KOPT-K1 (cell line): ENCODE measurements around the gene YJEFN3.

Experiments used
- H3K27ac ChIP-seq: fragments of 200-600 bp; sonication (generic); 2 replicates; pipeline ENCODE4 v1.5.1; 2016; ENCODE audit warnings: antibody characterized with exemption, mild to moderate bottlenecking, low read depth, low read length; ENCODE audit not compliant: poor library complexity, severe bottlenecking
- H3K36me3 ChIP-seq: fragments of 200-600 bp; sonication (generic); 2 replicates; pipeline ENCODE4 v1.5.1; 2017; ENCODE audit warnings: antibody characterized with exemption, mild to moderate bottlenecking, low read length, moderate library complexity; ENCODE audit not compliant: insufficient read depth
- H3K9me3 ChIP-seq: fragments of 200-600 bp; sonication (generic); 2 replicates; pipeline ENCODE4 v1.5.1; 2017; ENCODE audit warnings: antibody characterized with exemption, low read length, mild to moderate bottlenecking; ENCODE audit not compliant: insufficient read depth, poor library complexity, severe bottlenecking

Gene YJEFN3

DNA sequence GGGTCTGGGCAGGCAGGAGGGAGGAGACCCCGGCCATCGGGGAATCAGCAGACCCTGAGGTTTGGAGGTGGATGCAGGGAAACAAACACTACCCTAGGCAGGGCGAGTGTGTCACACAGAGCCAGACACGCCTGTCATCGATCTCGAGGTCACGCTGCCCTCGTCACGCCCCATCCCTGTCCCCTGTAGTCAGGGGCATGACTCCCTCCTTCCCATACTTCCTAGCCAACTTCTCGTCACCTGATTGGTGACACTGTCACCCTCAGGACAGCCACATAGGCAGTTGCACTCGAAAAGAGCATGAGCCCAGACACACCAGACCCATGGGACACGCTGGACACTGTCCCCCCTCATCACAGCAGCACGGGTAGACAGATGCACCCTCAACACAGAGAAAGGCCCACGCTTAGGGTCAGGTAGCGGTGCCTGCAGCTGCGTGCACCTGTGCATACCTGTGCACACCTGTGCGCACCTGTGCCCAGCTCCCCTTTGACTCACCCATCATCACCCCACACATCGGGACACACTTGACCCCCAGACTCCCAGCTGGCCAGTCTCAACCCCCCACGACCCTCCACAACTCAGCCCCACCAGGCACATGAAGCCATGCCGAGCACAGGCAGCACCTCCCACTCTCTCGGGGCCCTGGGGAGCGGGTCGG, 21.2 kb downstream of the YJEFN3 start:
- Histone ChIP-seq H3K36me3 (no peaks in the 10 kb centered on the region), H3K9me3 (no peaks in the 10 kb centered on the region), H3K27ac (no peak overlapping the region)

DNA sequence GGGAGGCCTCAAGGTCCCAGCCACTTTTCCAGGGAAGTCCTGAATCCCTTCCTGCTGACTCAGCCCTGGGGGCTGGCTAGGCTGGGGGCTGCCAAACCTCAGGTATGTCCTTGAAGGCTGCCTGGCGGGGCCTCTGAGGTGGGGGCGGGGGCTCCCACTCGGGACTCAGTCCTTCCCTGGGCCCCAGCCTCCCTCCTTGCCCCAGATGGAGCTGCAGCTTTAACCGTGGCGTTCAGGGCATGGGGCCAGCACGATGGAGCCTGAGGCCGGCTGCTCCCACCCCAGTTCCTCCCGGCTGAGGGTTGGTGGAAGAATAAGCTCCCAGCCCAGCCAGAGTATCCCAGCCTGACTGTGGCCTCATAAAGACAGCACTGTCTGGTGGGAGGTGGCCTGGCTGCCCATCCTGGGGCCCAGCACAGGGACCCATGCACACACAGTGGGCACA, 21.8 kb downstream of the YJEFN3 start:
- no peaks in the 10 kb centered on the region for H3K36me3 ChIP-seq
- no peak overlapping the region for H3K27ac ChIP-seq
- H3K9me3 ChIP-seq, result no peaks in the 10 kb centered on the region

DNA sequence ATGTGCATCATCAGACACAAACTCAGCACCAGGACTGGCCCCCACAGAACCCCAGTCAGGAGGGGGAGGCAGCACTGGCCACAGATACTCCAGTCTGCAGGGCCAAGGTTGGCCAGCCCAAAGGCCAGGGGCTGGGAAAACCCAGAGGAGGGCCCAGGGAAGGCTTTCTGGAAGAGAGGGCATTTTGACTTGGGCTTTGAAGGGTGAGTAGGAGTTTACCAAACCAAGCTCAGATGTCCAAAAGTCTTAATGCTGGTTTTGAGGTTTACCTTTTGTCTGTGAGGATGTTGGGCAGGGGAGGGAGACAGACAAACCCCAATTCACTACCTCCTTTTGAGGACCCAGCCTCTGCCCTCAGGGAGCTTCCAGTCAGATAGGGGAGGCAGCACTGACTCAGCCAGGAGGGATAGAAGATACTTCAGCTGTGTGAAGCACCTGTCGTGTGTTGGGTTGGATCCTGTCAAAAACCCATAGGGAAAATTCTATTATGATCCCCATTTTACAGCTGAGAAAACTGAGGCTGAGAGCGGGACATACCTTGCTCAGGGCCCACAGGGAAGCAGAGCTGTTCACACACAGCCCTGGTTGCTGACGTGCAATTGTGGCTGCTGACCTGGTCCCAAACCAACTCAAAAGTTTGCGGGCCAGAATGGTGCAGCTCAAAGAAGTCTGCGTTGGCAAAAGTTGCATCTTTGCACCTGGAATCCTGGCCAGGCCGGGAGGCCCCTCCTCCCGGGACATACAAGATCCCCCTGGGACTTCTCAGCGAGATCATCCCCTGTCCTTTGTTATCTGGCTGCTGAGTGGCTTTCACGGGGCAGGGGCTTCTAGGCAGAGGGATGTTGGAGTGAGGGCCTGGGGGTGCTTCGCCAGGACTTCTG, 22.5 kb downstream of the YJEFN3 start:
- no peaks in the 10 kb centered on the region for H3K9me3 ChIP-seq
- no peak overlapping the region for H3K27ac ChIP-seq
- H3K36me3 ChIP-seq, result no peaks in the 10 kb centered on the region

DNA sequence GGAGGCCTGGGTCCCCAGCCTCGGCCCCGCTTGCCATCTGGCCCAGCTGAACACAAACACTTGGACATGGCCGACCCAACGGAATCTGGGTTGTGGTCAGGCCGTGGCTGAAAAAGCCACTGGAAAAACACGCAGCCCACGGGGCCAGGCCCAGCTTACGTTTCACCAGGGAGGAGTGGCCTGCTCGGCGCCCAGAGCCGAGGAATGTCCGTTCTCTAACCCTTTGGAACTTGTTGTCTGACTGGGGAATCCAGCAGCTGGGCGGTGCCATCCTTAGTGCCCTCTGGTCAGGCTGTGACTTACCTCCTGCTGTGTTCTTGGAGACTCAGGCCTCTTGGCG, 23.1 kb downstream of the YJEFN3 start:
- no peak overlapping the region for H3K27ac ChIP-seq
- no peaks in the 10 kb centered on the region for H3K36me3 ChIP-seq

DNA sequence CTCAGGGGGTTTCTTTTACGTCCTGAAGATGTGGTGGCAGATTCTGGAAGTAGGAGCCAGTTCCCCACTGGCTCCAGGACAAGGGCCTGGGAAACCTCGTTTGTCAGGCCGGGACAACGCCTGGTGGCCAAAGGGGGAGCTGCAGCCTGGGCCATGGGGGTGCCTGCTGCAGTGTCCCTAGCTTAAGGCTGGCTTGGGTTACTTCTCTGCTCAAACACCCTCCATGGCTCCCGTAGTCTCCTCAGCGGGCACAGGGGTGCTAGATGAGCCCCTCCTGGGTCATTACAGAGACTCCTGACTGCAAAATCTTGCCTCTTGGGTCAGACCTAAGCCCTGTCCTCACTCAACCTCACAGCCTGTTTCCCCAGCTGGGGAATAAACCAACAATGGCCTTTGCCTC, 24.1 kb downstream of the YJEFN3 start:
- no peaks in the 10 kb centered on the region for H3K9me3 ChIP-seq
- no peak overlapping the region for H3K27ac ChIP-seq
- no peaks in the 10 kb centered on the region for H3K36me3 ChIP-seq

More for the DNA sequence above, 23.1 kb downstream of the YJEFN3 start:
- H3K9me3 ChIP-seq, result no peaks in the 10 kb centered on the region

DNA sequence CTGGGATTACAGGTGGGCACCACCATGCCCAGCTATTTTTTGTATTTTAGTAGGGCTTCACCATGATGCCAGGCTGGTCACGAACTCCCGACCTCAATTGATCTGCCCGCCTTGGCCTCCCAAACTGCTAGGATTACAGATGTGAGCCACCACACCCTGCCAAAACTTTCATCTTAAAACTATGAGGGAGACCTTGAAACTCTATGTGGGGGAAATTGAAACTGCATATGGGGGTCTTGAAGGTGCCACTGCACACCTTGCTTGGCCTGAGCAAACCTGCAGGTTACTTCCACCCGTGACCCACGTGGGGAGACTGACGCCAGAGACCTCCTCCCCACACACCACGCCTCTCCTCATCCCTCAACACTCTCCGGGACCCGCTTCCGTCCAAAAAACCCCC, 25.0 kb downstream of the YJEFN3 start:
- Histone ChIP-seq H3K36me3 (no peaks in the 10 kb centered on the region), H3K27ac (no peak overlapping the region), H3K9me3 (no peaks in the 10 kb centered on the region)

DNA sequence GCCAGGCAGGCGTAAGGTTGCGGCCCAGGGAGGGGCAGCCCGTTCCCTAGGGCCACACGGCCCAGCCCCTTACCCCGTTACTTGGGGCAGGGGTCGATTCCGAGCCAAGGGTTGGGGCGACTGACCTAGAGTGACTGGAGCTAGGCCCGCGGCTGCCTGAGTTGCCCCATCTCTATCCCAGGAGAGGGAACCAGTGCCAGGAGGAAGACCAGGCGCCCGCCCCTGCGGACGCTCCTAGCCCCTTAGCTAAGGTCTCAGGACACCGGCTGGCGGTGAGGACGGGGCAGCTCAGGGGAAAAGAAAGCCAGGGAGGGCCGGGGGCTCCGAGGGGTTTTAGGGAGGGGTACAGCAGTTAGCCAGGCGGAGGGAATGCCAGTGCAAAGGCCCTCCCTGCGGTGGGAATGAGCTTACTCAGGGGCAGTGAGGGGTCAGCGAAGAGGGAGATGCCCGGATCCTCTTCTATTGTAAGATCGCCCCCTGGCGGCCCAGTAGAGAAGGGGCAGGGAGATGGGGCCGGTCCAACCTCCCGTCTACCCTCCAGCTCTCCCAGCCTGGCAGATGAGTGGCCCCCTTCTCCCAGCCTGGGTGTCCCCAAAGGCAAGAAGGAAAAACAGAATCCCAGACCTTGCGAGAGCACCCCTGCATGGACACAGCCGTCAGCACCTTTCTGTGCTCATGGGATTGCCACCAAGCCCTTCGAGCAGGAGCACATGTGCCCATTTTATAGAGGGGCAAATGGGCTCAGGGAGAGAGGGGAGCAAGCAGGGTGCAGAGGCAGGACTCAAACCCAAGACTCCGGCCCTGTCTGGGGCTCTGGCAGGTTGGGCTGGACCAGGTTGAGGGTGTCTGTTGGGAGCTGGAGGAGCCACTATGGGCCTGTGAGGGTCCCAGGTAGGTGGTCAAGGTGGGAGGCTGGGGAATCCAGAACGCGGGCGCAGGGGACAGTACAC, 25.6 kb downstream of the YJEFN3 start:
- no peaks in the 10 kb centered on the region for H3K36me3 ChIP-seq
- H3K27ac ChIP-seq, result no peak overlapping the region
- no peaks in the 10 kb centered on the region for H3K9me3 ChIP-seq

DNA sequence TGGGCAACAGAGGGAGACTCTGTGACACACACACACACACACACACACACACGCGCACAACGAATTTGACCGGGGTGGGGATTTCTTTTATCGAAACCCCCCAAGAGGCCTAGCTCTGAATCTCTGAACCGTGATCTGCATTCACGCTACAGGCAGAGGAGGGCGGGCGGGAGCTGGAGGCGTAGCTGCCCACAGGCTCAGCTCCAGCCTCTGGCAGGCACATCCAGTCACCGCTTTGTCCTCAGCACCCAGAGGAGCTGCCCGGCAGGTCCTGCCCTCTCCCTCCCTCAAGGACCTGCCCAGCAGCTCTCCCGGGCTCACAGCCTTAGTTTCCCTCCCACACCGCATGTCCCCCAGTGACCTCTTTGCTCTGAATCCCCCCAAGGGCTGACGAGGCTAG, 29.3 kb downstream of the YJEFN3 start:
- no peak overlapping the region for H3K27ac ChIP-seq

DNA sequence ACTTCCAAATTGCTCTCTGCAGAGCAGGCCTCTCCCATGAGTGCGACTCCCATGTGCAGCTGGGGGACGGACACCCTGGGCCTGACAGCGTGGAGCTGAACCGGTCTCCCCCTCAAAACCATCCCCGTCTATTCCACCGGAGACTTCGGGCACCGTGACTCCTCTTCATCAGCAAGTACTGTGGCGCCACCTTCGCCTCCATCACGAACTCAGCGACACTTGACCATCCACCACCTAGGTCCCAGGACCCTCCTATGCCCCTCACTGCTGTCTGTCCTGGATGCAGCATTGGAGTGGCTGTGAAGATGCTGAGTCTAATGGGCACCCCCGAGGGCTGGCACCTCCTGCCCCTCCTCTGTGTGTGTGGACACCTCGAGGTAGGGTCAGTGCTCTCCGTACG, 29.9 kb downstream of the YJEFN3 start:
- no peak overlapping the region for H3K27ac ChIP-seq
- H3K36me3 ChIP-seq, result peaks cover 13% of the 10 kb centered on the region; the same call in 1 of the 2 replicates

More for the DNA sequence above, 29.3 kb downstream of the YJEFN3 start:
- Histone ChIP-seq H3K36me3 (peaks cover 13% of the 10 kb centered on the region; the same call in 1 of the 2 replicates), H3K9me3 (no peaks in the 10 kb centered on the region)

DNA sequence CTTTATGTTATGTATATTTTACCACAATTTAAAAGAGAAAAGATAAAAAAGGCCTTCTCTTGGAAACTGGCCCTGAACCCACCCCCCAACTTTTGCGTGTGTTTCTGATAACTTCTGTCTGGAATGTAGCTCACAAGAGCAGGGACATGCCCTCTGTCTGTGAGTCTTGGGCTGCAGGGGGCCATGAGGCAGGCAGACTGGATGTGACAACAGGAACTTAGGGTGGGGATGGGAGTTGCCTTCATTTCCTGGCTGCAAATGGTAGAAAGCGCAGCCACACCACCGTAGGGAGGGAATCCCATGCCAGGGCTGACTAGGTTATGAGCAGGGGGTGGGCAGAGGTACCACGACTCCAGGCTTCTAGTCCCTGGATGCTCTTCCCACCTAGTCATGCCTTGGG, 31.2 kb downstream of the YJEFN3 start:
- H3K27ac ChIP-seq, result no peak overlapping the region
- peaks cover 18% of the 10 kb centered on the region; the same call in 1 of the 2 replicates for H3K36me3 ChIP-seq
- H3K9me3 ChIP-seq, result no peaks in the 10 kb centered on the region

More for the DNA sequence above, 29.9 kb downstream of the YJEFN3 start:
- H3K9me3 ChIP-seq, result no peaks in the 10 kb centered on the region

DNA sequence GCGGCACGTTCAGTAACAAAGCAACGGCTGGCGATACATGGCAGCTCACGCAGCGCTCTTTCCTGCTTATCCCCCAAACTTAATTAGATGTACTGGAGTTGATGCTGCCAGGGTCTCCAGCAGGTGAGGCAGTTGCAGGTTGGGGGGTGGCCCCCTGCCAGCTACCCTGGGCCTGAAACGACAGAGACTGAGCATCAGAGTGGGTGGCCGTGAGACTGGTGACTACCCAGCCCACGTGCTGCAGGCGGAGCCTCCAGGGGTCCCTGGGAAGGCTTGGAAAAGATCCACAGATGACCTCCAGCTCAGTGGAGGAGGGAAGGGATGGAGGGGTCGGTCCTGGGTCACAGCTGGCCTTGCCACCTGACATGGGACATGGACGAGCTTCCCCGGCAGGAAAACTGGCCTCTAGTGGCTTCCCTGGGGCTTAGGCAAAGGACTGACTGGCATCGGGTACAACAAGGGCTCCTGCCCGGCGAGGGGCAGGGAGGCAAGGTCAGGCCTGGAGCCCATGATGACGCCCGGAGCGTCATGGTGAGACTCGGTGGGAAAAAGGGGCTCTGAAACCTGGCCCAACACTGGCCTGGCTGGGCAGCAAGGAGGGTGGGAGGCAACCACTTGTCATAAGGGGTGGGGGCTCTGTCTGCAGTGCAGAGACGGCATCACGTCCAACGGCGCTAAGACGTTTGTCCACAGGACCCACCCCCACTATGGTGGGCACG, 33.4 kb downstream of the YJEFN3 start:
- Histone ChIP-seq H3K27ac (no peak overlapping the region), H3K9me3 (no peaks in the 10 kb centered on the region), H3K36me3 (peaks cover 20% of the 10 kb centered on the region; the same call in 1 of the 2 replicates)

DNA sequence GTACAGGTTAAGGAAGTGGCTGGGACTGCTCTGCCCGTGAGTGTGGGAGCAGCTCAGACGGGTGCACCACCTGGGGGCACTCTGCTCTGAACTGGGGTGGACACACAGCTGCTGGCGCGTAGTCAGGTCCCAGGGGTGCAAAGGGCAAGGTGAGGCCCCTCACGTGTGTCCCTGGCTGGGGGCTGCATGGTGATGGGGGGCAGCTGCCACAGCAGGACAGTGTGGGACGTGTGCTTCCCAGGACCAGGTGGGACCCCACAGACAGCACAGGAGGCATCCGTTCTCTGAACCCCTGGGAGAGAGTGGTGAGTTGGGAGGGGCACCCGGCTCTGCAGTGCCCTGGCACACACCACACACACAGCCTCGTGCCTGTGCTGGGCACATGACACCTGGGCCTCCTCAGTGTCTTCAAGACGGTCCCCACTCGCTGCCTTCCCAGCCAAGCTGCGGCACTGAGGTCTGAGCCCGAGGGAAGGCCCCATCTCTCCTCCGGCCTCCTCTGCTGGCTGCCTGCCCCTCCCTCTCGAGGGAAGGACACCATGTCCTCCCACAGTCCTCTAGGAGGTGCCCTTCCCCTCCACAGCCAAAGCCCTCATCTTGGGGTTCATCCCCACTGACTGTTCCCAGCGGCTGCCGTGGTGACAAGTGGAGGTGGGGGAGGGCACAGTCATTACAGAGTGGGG, 34.1 kb downstream of the YJEFN3 start:
- no peak overlapping the region for H3K27ac ChIP-seq
- H3K36me3 ChIP-seq, result peaks cover 27% of the 10 kb centered on the region; the same call in 1 of the 2 replicates
- no peaks in the 10 kb centered on the region for H3K9me3 ChIP-seq

DNA sequence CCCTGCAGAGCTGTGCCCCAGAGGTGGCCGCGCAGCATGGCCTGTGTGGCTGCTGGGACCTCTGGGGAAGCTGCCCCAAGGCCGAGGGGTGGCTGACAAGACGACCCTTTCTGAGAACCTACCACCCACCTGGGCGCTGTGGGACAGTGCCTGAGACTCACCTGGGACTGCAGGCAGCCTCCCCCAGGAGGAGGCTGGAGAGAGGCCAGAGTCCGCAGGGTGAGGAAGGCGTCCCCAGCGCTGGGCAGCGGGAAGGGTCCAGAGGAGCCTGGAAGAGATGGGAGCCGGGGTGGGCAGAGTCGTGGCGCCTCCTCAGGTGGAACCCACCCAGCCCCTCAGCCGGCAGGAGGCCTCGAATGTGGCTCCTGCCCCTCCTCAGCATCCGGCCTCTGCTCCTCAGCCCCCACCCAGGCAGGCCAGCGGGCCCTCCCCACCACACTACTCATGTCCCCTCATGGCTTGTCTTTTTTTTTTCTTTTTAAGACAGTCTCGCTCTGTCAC, 34.7 kb downstream of the YJEFN3 start:
- H3K27ac ChIP-seq, result no peak overlapping the region
- H3K36me3 ChIP-seq, result peaks cover 29% of the 10 kb centered on the region; the same call in 1 of the 2 replicates
- H3K9me3 ChIP-seq, result no peaks in the 10 kb centered on the region

DNA sequence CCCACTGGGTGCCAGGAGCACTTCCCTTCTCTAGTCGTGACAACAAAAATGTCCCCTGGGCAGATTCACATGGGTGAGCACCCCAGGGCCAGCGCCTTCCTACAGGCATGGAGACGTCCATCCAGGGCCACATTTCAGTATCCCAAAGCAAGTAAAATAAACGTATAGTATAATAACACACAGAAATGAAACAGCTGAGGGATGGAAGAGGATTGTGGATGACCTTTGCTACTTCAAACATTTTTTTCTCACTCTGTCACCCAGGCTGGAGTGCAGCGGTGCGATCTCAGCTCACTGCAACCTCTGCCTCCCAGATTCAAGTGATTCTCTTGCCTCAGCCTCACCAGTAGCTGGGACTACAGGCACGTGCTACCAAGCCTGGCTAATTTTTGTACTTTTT, 37.6 kb downstream of the YJEFN3 start:
- Histone ChIP-seq H3K27ac (no peak overlapping the region), H3K9me3 (no peaks in the 10 kb centered on the region), H3K36me3 (peaks cover 48% of the 10 kb centered on the region; the same call in 1 of the 2 replicates)
